Esophagus squamous epithelium (tissue), 4 donors: ENCODE data around the gene SLC1A3.
"Not testable (repeated sequence)": the region's sequence is repeated elsewhere in the genome, so short reads cannot be mapped to it uniquely, and the experiment has no call there.

Source experiments
- POLR2A ChIP-seq, 4 donors: fragments of 450-650 bp; IDR thresholded peaks; one replicate each; pipeline ENCODE4 v1.6.1; 2017; ENCODE audit warnings: antibody characterized with exemption in 4 of 4, mild to moderate bottlenecking in 4 of 4, moderate library complexity in 3 of 4
- TF ChIP-seq, protein P1 (sequence below), 6 experiments: fragments of 450-650 bp in 4 of 6; fragments of 200-600 bp in 2 of 6; sonication (generic) in 2 of 6; IDR thresholded peaks; one replicate each; pipeline ENCODE4 v1.5.1; 2016 to 2019; ENCODE audit warnings: antibody characterized with exemption in 6 of 6, mild to moderate bottlenecking in 4 of 6, moderate library complexity in 4 of 6

DNA sequence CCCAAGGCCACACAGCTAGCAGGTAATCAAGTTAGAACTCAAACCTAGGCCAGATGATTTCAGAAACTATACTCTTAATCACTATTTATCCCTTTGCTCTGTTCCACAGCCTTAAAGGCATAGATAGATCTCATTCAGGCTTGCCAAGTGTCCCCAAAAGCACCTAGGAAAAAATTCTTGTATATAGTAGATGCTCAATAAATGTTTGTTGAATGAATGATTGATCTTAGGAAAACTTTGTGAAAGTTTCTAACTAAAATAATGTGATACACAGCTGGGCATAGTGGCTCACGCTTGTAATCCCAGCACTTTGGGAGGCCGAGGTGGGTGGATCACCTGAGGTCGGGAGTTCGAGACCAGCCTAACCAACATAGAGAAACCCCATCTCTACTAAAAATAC is 16.7 kb upstream of the SLC1A3 start:
- TF ChIP-seq, protein P1, sequence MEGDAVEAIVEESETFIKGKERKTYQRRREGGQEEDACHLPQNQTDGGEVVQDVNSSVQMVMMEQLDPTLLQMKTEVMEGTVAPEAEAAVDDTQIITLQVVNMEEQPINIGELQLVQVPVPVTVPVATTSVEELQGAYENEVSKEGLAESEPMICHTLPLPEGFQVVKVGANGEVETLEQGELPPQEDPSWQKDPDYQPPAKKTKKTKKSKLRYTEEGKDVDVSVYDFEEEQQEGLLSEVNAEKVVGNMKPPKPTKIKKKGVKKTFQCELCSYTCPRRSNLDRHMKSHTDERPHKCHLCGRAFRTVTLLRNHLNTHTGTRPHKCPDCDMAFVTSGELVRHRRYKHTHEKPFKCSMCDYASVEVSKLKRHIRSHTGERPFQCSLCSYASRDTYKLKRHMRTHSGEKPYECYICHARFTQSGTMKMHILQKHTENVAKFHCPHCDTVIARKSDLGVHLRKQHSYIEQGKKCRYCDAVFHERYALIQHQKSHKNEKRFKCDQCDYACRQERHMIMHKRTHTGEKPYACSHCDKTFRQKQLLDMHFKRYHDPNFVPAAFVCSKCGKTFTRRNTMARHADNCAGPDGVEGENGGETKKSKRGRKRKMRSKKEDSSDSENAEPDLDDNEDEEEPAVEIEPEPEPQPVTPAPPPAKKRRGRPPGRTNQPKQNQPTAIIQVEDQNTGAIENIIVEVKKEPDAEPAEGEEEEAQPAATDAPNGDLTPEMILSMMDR (IDR thresholded peaks at IDR 0.05), result not testable (repeated sequence)
- not testable (repeated sequence) for TF ChIP-seq POLR2A (IDR thresholded peaks at IDR 0.05)
